HG02870 (cell line): ENCODE measurements around the gene SRC.

Experiments
- ATAC-seq: cut with Tn5 transposase; IDR thresholded peaks from one replicate; pipeline ENCODE4 v1.9.1; 2021; ENCODE audit warnings: mild to moderate bottlenecking, moderate library complexity; ENCODE audit not compliant: unreplicated experiment

The SRC gene

GRCh38 chr20:37442986-37443385, 97.0 kb downstream of the SRC start:
- ATAC-seq: no peak

GRCh38 chr20:37443596-37443995, 97.7 kb downstream of the SRC start:
- ATAC-seq: no peak

- ATAC-seq: no peak
Measured at GRCh38 chr20:37445041-37445440, 99.1 kb downstream of the SRC start.

- no peak for ATAC-seq
Measured at GRCh38 chr20:37446286-37447032, 100.5 kb downstream of the SRC start.

GRCh38 chr20:37447688-37448087, 101.7 kb downstream of the SRC start:
- ATAC-seq: no peak

- ATAC-seq: no peak
Measured at GRCh38 chr20:37449276-37449675, 103.3 kb downstream of the SRC start.

GRCh38 chr20:37450344-37450743, 104.4 kb downstream of the SRC start:
- no peak for ATAC-seq

GRCh38 chr20:37451616-37452015, 105.7 kb downstream of the SRC start:
- ATAC-seq: no peak

- no peak for ATAC-seq
Measured at GRCh38 chr20:37452236-37452635, 106.3 kb downstream of the SRC start.

- no peak for ATAC-seq
Measured at GRCh38 chr20:37453288-37453687, 107.3 kb downstream of the SRC start.

- ATAC-seq: no peak
Measured at GRCh38 chr20:37453836-37454235, 107.9 kb downstream of the SRC start.

GRCh38 chr20:37454636-37455385, 108.9 kb downstream of the SRC start:
- ATAC-seq: no peak
